ENCODE data around the gene KIAA0513.

GRCh38 chr16:85058909-85059308 is 31.3 kb downstream of the KIAA0513 start:
- TF ChIP-seq POLR2A (IDR thresholded peaks at IDR 0.05) = no peak
- TF ChIP-seq, protein P1, sequence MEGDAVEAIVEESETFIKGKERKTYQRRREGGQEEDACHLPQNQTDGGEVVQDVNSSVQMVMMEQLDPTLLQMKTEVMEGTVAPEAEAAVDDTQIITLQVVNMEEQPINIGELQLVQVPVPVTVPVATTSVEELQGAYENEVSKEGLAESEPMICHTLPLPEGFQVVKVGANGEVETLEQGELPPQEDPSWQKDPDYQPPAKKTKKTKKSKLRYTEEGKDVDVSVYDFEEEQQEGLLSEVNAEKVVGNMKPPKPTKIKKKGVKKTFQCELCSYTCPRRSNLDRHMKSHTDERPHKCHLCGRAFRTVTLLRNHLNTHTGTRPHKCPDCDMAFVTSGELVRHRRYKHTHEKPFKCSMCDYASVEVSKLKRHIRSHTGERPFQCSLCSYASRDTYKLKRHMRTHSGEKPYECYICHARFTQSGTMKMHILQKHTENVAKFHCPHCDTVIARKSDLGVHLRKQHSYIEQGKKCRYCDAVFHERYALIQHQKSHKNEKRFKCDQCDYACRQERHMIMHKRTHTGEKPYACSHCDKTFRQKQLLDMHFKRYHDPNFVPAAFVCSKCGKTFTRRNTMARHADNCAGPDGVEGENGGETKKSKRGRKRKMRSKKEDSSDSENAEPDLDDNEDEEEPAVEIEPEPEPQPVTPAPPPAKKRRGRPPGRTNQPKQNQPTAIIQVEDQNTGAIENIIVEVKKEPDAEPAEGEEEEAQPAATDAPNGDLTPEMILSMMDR (IDR thresholded peaks at IDR 0.05) = no peak

Measured in heart left ventricle (tissue), 13 donors.